ENCODE results near the gene CEP162. TPM values are rescaled to one million over a fixed set of nuclear protein-coding genes. Genes with fewer than 3 reads are reported as not detected.
"Not testable (repeated sequence)": the region's sequence is repeated elsewhere in the genome, so short reads cannot be mapped to it uniquely, and the experiment has no call there.

Gene CEP162
- total RNA-seq, 4 donors from 2014 or later = 15.0 to 23.2 (median 18.5) TPM

DNA sequence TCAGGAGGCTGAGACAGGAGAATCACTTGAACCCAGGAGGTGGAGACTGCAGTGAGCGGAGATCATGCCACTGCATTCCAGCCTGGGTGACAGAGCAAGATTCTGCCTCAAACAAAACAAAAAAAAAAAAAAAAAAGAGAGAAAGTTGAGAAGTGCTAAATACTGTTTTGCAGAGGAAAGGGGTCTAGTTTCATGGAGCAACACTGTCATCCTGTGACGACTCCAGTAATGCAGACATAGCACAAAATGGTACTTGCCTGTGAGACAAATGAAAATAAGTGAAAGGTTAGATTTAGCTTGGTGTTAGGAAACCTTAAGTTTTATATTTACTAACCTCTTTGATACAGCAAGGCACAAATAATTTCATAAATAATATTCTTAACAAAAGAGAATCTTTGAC, 29.7 kb downstream of the CEP162 start:
- Histone ChIP-seq H3K27ac (no peak overlapping the region), H3K4me1 (no peaks in the 10 kb centered on the region), H3K9me3 (no peaks in the 10 kb centered on the region), H3K27me3 (no peaks in the 10 kb centered on the region), H3K36me3 (peaks cover 5 to 30% of the 10 kb centered on the region in 2 donors), H3K4me3 (replicated peaks in 1 of 3) (no peak overlapping the region)
- TF ChIP-seq POLR2A (IDR thresholded peaks at IDR 0.05) (no peak), CTCF (IDR thresholded peaks at IDR 0.05) (no peak)
- DNase-seq = no peak
- 88 to 89% methylated on average over 2 of the region's 2 CpGs for WGBS, 2 donors
- intact Hi-C loops (cut with DNase I) = no loop called here

DNA sequence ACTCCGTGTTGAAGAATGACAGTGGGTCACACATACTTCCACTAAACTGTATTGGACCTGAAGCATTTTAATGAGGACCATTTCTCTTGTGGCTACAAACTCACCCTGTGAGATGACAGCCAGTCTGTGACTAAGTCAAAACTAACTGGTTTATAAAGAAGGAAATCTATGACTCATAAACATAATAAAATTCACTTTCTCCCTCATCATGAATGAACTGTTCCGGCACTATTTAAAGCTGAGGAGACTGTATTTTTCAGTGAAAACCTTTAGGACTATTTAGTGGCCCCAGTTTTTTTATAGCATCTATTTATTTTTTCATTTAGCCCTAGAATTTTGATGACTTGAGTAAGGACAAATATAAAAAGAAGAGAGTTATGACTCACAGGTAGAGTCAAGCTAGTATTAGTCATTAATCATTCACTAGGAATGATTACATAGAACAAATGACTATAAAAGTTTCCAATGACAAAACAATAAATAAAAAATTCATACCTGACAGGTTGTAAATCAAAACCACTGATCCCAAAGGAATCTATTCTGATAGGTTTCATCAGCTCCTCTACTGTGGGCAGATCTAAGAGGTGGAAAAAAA, 34.2 kb downstream of the CEP162 start:
- intact Hi-C loops (cut with DNase I) = no loop called here
- Histone ChIP-seq H3K4me3 (replicated peaks in 1 of 3) (no peak overlapping the region), H3K36me3 (peaks cover 14 to 36% of the 10 kb centered on the region in 2 donors), H3K27me3 (no peaks in the 10 kb centered on the region), H3K27ac (no peak overlapping the region), H3K4me1 (no peaks in the 10 kb centered on the region), H3K9me3 (no peaks in the 10 kb centered on the region)
- TF ChIP-seq CTCF (IDR thresholded peaks at IDR 0.05) (no peak), POLR2A (IDR thresholded peaks at IDR 0.05) (no peak)
- WGBS, 2 donors = 88 to 90% methylated on average over 2 of the region's 2 CpGs
- no peak for DNase-seq

GRCh38 chr6:84191802-84192201, 35.6 kb downstream of the CEP162 start:
- Histone ChIP-seq H3K9me3 (no peaks in the 10 kb centered on the region), H3K27ac (no peak overlapping the region), H3K27me3 (no peaks in the 10 kb centered on the region), H3K36me3 (peaks cover 14 to 32% of the 10 kb centered on the region in 2 donors), H3K4me1 (no peaks in the 10 kb centered on the region), H3K4me3 (replicated peaks in 1 of 3) (no peak overlapping the region)
- DNase-seq = no peak
- intact Hi-C loops (cut with DNase I) = no loop called here
- TF ChIP-seq POLR2A (IDR thresholded peaks at IDR 0.05) (no peak), CTCF (IDR thresholded peaks at IDR 0.05) (no peak)
- 97 to 98% methylated on average over 2 of the region's 2 CpGs for WGBS, 2 donors

DNA sequence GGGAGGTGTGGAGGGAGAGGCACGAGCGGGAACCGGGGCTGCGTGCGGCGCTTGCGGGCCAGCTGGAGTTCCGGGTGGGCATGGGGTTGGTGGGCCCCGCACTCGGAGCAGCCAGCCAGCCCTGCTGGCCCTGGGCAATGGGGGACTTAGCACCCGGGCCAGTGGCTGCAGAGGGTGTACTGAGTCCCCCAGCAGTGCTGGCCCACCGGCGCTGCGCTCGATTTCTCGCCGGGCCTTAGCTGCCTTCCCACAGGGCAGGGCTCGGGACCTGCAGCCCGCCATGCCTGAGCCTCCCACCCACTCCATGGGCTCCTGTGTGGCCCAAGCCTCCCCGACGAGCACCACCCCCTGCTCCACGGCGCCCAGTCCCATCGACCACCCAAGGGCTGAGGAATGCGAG, 38.1 kb downstream of the CEP162 start:
- DNase-seq = not testable (repeated sequence)

GRCh38 chr6:84183430-84183829, 44.0 kb downstream of the CEP162 start:
- no peak overlapping the region for H3K4me3 ChIP-seq (replicated peaks in 1 of 3)
- intact Hi-C loops (cut with DNase I) = no loop called here
- TF ChIP-seq POLR2A (IDR thresholded peaks at IDR 0.05) (no peak), CTCF (IDR thresholded peaks at IDR 0.05) (no peak)
- H3K9me3 ChIP-seq = no peaks in the 10 kb centered on the region
- 94 to 95% methylated on average over 1 of the region's 1 CpG for WGBS, 2 donors
- H3K36me3 ChIP-seq = peaks cover 0 to 2% of the 10 kb centered on the region in 2 donors
- H3K27ac ChIP-seq = no peak overlapping the region
- DNase-seq = no peak
- no peaks in the 10 kb centered on the region for H3K27me3 ChIP-seq
- H3K4me1 ChIP-seq = peaks cover 0 to 3% of the 10 kb centered on the region in 2 donors

More for the DNA sequence above, 38.1 kb downstream of the CEP162 start:
- H3K9me3 ChIP-seq; intact Hi-C loops (cut with DNase I); H3K27me3 ChIP-seq; H3K4me1 ChIP-seq; H3K4me3 ChIP-seq (replicated peaks in 1 of 3); H3K27ac ChIP-seq: not testable (repeated sequence)
- WGBS, 2 donors = 99% methylated on average over 11 of the region's 25 CpGs; no CpG with 5 or more reads in 1 of the 2 donors
- peaks cover 14 to 28% of the 10 kb centered on the region in 2 donors for H3K36me3 ChIP-seq

Measured in thyroid gland (tissue), 4 donors.